A673 (cell line): Measurements from ENCODE around the gene TEX54.

Source experiments
- EZH2 ChIP-seq: fragments of 200-600 bp; sonication (generic); IDR thresholded peaks from 2 replicates; pipeline ENCODE4 v1.6.1; 2017; ENCODE audit warnings: borderline replicate concordance, low read depth, mild to moderate bottlenecking, mixed read lengths, antibody characterized with exemption, low read length; ENCODE audit not compliant: poor library complexity, severe bottlenecking
- TF ChIP-seq, protein P1 (sequence below): fragments of 300-800, 200-600 bp; sonication (generic); conservative IDR thresholded peaks from 2 replicates; pipeline ENCODE4 v1.5.1; 2017; ENCODE audit warnings: low read depth, mild to moderate bottlenecking, antibody characterized with exemption, low read length, moderate library complexity, mixed read lengths

DNA sequence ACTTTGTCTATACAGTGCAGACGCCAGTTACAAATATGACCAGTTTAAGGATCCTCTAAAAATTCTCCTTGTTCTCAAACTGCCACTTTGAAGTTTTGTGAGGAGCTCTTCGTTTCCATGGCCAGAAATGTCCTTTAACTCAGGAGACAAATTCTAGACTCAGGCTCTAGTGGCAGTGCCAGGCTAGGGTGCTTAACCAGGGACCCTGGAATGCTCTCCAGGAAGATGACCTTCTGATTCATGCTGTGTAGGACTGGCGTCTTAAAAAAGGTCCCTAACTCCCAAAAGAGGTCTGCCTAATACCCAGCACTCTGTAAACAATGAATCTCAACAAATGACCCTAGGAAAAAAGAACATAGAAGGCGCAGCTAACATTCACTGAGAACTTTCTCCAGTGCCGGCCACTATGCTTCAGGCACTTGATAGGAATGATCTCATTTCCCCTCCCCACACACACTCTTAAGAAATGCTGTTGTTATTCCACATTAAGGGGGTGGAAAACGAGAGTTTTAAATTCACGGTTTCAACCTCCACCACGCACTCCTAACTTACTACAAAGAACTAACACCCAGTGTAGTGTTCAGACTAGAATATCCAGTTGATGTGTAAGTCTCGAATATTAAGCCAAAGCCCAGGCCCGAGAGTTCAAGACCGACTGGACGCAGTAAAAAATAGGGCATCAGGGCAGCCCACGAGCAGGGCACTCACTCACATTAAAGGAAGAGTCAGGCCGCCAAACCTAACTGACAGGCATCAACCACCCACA is 28.1 kb downstream of the TEX54 start:
- TF ChIP-seq, protein P1, sequence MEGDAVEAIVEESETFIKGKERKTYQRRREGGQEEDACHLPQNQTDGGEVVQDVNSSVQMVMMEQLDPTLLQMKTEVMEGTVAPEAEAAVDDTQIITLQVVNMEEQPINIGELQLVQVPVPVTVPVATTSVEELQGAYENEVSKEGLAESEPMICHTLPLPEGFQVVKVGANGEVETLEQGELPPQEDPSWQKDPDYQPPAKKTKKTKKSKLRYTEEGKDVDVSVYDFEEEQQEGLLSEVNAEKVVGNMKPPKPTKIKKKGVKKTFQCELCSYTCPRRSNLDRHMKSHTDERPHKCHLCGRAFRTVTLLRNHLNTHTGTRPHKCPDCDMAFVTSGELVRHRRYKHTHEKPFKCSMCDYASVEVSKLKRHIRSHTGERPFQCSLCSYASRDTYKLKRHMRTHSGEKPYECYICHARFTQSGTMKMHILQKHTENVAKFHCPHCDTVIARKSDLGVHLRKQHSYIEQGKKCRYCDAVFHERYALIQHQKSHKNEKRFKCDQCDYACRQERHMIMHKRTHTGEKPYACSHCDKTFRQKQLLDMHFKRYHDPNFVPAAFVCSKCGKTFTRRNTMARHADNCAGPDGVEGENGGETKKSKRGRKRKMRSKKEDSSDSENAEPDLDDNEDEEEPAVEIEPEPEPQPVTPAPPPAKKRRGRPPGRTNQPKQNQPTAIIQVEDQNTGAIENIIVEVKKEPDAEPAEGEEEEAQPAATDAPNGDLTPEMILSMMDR, result no peak
- TF ChIP-seq EZH2, result no peak
